Karpas-422 (cell line): ENCODE data around the gene CASKIN1. TPM values are rescaled to one million over a fixed set of nuclear protein-coding genes. Genes with fewer than 3 reads are reported as not detected.
A peak's percentile ranks its signal among the peaks of the same experiment; 100 is the strongest.

Experiments used
- DNase-seq: peaks from one replicate; pipeline ENCODE4 v3.0.0-alpha.2; 2015
- H2AFZ ChIP-seq: fragments of 200-600 bp; sonication (generic); 2 replicates; pipeline ENCODE4 v1.6.1; 2014; ENCODE audit warnings: antibody characterized with exemption, low read length, mixed read lengths
- H3K27ac ChIP-seq: fragments of 200-600 bp; sonication (generic); 2 replicates; pipeline ENCODE4 v1.5.1; 2014; ENCODE audit warnings: mild to moderate bottlenecking, low read length, moderate library complexity
- H3K27me3 ChIP-seq: fragments of 200-600 bp; sonication (generic); 2 replicates; pipeline ENCODE4 v1.6.1; 2014; ENCODE audit warnings: low read length, mixed read lengths
- H3K36me3 ChIP-seq: fragments of 200-600 bp; sonication (generic); 2 replicates; pipeline ENCODE4 v1.6.1; 2014; ENCODE audit warnings: low read length, mixed read lengths; ENCODE audit not compliant: insufficient read depth
- H3K4me1 ChIP-seq: fragments of 200-600 bp; sonication (generic); 2 replicates; pipeline ENCODE4 v1.6.1; 2014; ENCODE audit warnings: mild to moderate bottlenecking, low read length, mixed read lengths
- H3K4me2 ChIP-seq: fragments of 200-600 bp; sonication (generic); 2 replicates; pipeline ENCODE4 v1.6.1; 2014; ENCODE audit warnings: low read length, low read depth, mild to moderate bottlenecking; ENCODE audit not compliant: poor library complexity, severe bottlenecking
- H3K4me3 ChIP-seq: fragments of 200-600 bp; sonication (generic); 2 replicates; pipeline ENCODE4 v1.5.1; 2014; ENCODE audit warnings: mild to moderate bottlenecking, antibody characterized with exemption, low read length, mixed read lengths
- H3K79me2 ChIP-seq: fragments of 200-600 bp; sonication (generic); 2 replicates; pipeline ENCODE4 v1.6.1; 2014; ENCODE audit warnings: mild to moderate bottlenecking, low read length, mixed read lengths
- H3K9ac ChIP-seq: fragments of 200-600 bp; sonication (generic); 2 replicates; pipeline ENCODE4 v1.6.0; 2014; ENCODE audit warnings: low read length
- H3K9me2 ChIP-seq: fragments of 200-600 bp; sonication (generic), shearing (Covaris generic); replicated peaks from 2 replicates; pipeline ENCODE4 v1.6.0; 2014; ENCODE audit warnings: mild to moderate bottlenecking, low read length, moderate library complexity; ENCODE audit not compliant: insufficient read depth
- H3K9me3 ChIP-seq: fragments of 300-700, 200-600 bp; sonication (generic); 2 replicates; pipeline ENCODE4 v1.6.1; 2014; ENCODE audit warnings: low read length, mixed read lengths
- H4K20me1 ChIP-seq: fragments of 200-600 bp; sonication (generic); 2 replicates; pipeline ENCODE4 v1.6.1; 2014; ENCODE audit warnings: mild to moderate bottlenecking, antibody characterized with exemption, low read length, low read depth; ENCODE audit not compliant: insufficient read depth
- total RNA-seq: library from RNA; depleted of rRNA; stranded (reverse); fragments of >200 nt; shearing (Covaris generic); gene quantifications from 2 replicates; pipeline ENCODE4 v1.2.3, GENCODE V29; 2014; ENCODE audit warnings: low replicate concordance

CASKIN1 gene
- total RNA-seq, 1 experiment from 2014 or later, result not detected

GRCh38 chr16:2238838-2239675 is 42.7 kb upstream of the CASKIN1 start:
- Histone ChIP-seq H3K9me3 (no peaks in the 10 kb centered on the region), H3K36me3 (peaks cover 6% of the 10 kb centered on the region; the same call in 1 of the 2 replicates), H3K4me2 (no peak overlapping the region), H2AFZ (no peak overlapping the region), H4K20me1 (no peaks in the 10 kb centered on the region), H3K4me1 (no peaks in the 10 kb centered on the region), H3K79me2 (no peaks in the 10 kb centered on the region), H3K27me3 (no peaks in the 10 kb centered on the region), H3K4me3 (no peak overlapping the region), H3K9ac (no peak overlapping the region), H3K27ac (no peak overlapping the region), H3K9me2 (no peaks in the 10 kb centered on the region)
- no peak for DNase-seq

- H2AFZ ChIP-seq, result no peak overlapping the region
- H3K4me3 ChIP-seq, result no peak overlapping the region
- H3K9me2 ChIP-seq, result no peaks in the 10 kb centered on the region
- H3K9me3 ChIP-seq, result no peaks in the 10 kb centered on the region
- no peak overlapping the region for H3K27ac ChIP-seq
- no peaks in the 10 kb centered on the region for H3K27me3 ChIP-seq
- H3K4me1 ChIP-seq, result no peaks in the 10 kb centered on the region
- H3K9ac ChIP-seq, result no peak overlapping the region
- H3K36me3 ChIP-seq, result peaks cover 3% of the 10 kb centered on the region
- H4K20me1 ChIP-seq, result no peaks in the 10 kb centered on the region
- no peak overlapping the region for H3K4me2 ChIP-seq
- DNase-seq, result peak; percentile 64
- H3K79me2 ChIP-seq, result no peaks in the 10 kb centered on the region
Observed at GRCh38 chr16:2238150-2238837, 41.9 kb upstream of the CASKIN1 start.

- Histone ChIP-seq H3K4me2 (no peak overlapping the region), H3K4me1 (no peaks in the 10 kb centered on the region)
Observed at GRCh38 chr16:2237493-2238149, 41.2 kb upstream of the CASKIN1 start.

GRCh38 chr16:2237102-2237482 is 40.7 kb upstream of the CASKIN1 start:
- Histone ChIP-seq H4K20me1 (0 out of 2 replicates have a peak, but pooled peaks cover 3% of the 10 kb centered on the region), H3K36me3 (no peaks in the 10 kb centered on the region; the same call in 1 of the 2 replicates), H3K4me3 (no peak overlapping the region), H2AFZ (no peak overlapping the region), H3K9ac (no peak overlapping the region), H3K9me3 (no peaks in the 10 kb centered on the region), H3K27ac (no peak overlapping the region), H3K4me2 (no peak overlapping the region), H3K9me2 (no peaks in the 10 kb centered on the region), H3K4me1 (no peaks in the 10 kb centered on the region), H3K27me3 (no peaks in the 10 kb centered on the region), H3K79me2 (no peaks in the 10 kb centered on the region)
- no peak for DNase-seq

More at GRCh38 chr16:2237493-2238149, 41.2 kb upstream of the CASKIN1 start:
- no peak for DNase-seq
- Histone ChIP-seq H2AFZ (no peak overlapping the region), H3K4me3 (no peak overlapping the region), H3K36me3 (peaks cover 3% of the 10 kb centered on the region), H3K9ac (no peak overlapping the region), H3K9me2 (no peaks in the 10 kb centered on the region), H3K27me3 (no peaks in the 10 kb centered on the region), H3K27ac (no peak overlapping the region), H3K79me2 (no peaks in the 10 kb centered on the region), H4K20me1 (0 out of 2 replicates have a peak, but pooled peaks cover 3% of the 10 kb centered on the region), H3K9me3 (no peaks in the 10 kb centered on the region)

GRCh38 chr16:2236337-2237101 is 40.1 kb upstream of the CASKIN1 start, which contains the start of gene DNASE1L2:
Gene DNASE1L2 (plus strand): TSS chr16:2236444. CDS start chr16:2236817, 373 bp downstream.
- DNase-seq, result peak; percentile 57
- no peaks in the 10 kb centered on the region for H3K27me3 ChIP-seq
- H3K9me3 ChIP-seq, result no peaks in the 10 kb centered on the region
- no peaks in the 10 kb centered on the region for H3K9me2 ChIP-seq
- no peak within 1 kb of the TSS for H3K4me2 ChIP-seq
- H4K20me1 ChIP-seq, result 0 out of 2 replicates have a peak, but pooled peaks cover 3% of the 10 kb centered on the region
- H3K36me3 ChIP-seq, result no peaks in the 10 kb centered on the region; the same call in 1 of the 2 replicates
- H3K4me1 ChIP-seq, result no peaks in the 10 kb centered on the region
- H3K27ac ChIP-seq, result no peak within 1 kb of the TSS
- H3K4me3 ChIP-seq, result no peak within 1 kb of the TSS
- H2AFZ ChIP-seq, result no peak within 1 kb of the TSS
- H3K9ac ChIP-seq, result no peak within 1 kb of the TSS
- H3K79me2 ChIP-seq, result no peaks in the 10 kb centered on the region

- no peaks in the 10 kb centered on the region for H3K9me3 ChIP-seq
- H2AFZ ChIP-seq, result no peak overlapping the region
- H3K4me3 ChIP-seq, result no peak overlapping the region
- H3K4me1 ChIP-seq, result no peaks in the 10 kb centered on the region
- H3K9ac ChIP-seq, result no peak overlapping the region
- no peak for DNase-seq
- no peaks in the 10 kb centered on the region for H3K9me2 ChIP-seq
- 0 out of 2 replicates have a peak, but pooled peaks cover 3% of the 10 kb centered on the region for H4K20me1 ChIP-seq
- no peak overlapping the region for H3K4me2 ChIP-seq
- no peaks in the 10 kb centered on the region for H3K79me2 ChIP-seq
- H3K27ac ChIP-seq, result no peak overlapping the region
- H3K36me3 ChIP-seq, result no peaks in the 10 kb centered on the region; the same call in 1 of the 2 replicates
- no peaks in the 10 kb centered on the region for H3K27me3 ChIP-seq
Observed at GRCh38 chr16:2235695-2236336, 39.4 kb upstream of the CASKIN1 start.

- Histone ChIP-seq H3K27ac (no peak overlapping the region), H3K79me2 (no peaks in the 10 kb centered on the region), H3K27me3 (no peaks in the 10 kb centered on the region), H3K4me3 (no peak overlapping the region), H4K20me1 (0 out of 2 replicates have a peak, but pooled peaks cover 3% of the 10 kb centered on the region), H3K9me3 (no peaks in the 10 kb centered on the region), H3K9me2 (no peaks in the 10 kb centered on the region), H3K36me3 (no peaks in the 10 kb centered on the region; the same call in 1 of the 2 replicates), H3K9ac (no peak overlapping the region), H2AFZ (no peak overlapping the region), H3K4me2 (no peak overlapping the region), H3K4me1 (no peaks in the 10 kb centered on the region)
- DNase-seq, result no peak
Observed at GRCh38 chr16:2235234-2235651, 38.8 kb upstream of the CASKIN1 start.
